NCI-H460 (cell line): ENCODE data around the gene COQ10B. TPM values are rescaled to one million over a fixed set of nuclear protein-coding genes. Genes with fewer than 3 reads are reported as not detected.
"Not testable (repeated sequence)": the region's sequence is repeated elsewhere in the genome, so short reads cannot be mapped to it uniquely, and the experiment has no call there.

Experiments used
- DNase-seq: peaks from one replicate; pipeline ENCODE4 v3.0.0-alpha.2; 2016; ENCODE audit warnings: low read depth; ENCODE audit errors: extremely low read depth
- total RNA-seq: library from RNA; depleted of rRNA; stranded (reverse); fragments of >200 nt; shearing (Covaris generic); gene quantifications from 2 replicates; pipeline ENCODE4 v1.2.3, GENCODE V29; 2014

Gene COQ10B
- total RNA-seq, 1 experiment from 2014 or later: 44.0 TPM

DNA sequence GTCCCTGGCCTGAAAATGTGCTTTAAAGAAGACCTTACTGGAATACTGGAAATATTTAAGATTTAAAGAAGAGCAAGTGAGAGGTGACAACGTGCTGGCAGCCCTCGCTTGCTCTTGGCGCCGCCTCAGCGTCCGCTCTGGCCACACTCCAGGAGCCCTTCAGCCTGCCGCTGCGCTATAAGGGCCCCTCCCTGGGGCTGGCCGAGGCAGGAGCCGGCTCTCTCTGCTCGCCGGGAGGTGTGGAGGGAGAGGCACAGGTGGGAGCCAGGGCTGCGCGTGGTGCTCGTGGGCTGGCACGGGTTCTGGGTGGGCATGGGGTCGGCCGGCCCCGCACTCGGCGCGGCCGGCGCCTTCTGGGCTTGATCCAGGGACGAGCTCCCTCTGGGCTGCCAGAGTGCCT lies 2.9 kb upstream of the COQ10B start:
- no peak for DNase-seq

DNA sequence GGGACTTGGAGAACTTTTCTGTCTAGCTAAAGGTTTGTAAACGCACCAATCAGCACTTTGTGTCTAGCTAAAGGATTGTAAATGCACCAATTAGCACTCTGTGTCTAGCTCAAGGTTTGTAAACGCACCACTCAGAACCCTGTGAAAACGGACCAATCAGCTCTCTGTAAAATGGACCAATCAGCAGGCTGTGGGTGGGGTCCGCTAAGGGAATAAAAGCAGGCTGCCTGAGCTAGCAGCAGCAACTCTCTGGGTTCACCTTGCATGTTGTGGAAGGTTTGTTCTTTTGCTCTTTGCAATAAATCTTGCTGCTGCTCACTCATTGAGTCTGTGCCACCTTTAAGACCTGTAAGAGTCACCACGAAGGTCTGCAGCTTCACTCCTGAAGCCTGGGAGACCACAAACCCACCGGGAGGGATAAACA lies 2.4 kb upstream of the COQ10B start:
- DNase-seq: not testable (repeated sequence)

DNA sequence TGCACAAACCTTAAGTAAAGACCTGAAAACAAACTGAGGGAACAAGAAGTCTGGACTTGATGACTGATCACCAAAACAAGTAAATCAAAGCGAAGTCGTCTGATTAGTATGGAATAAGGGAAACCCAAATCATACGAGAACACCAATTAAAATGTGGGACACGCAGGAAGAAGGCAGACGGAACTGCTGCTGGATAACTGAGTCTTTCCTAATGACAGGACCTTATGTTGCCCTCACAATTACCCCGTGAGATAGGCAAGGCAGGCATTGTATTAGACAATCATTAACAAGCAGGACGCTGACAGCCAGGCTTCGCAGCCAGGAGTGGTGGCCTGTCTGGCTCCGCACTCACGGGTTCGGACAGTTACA lies 614 bp upstream of the COQ10B start:
- no peak for DNase-seq

- DNase-seq: peak; percentile 87
These were observed 604 bp downstream of the COQ10B start for GRCh38 chr2:197453914-197454398.

DNA sequence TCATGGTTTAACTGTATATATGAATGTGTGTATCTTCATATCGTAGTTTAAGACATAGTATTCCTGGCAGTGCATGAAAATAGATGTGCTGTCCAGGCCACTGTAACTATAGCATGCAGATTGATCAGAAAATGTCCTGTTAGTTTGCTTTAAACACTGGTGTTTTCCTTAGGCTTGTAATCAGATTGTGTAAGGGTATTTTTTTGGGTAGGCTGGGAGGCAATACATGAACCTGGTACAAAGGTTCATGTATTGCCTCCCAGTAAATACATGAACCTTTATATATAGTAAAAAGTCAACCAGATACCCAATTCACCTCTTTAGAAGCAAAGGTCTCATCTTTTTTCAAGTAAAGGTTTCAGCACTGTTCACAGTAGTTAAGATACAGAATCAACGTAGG lies 1.6 kb downstream of the COQ10B start:
- no peak for DNase-seq

DNA sequence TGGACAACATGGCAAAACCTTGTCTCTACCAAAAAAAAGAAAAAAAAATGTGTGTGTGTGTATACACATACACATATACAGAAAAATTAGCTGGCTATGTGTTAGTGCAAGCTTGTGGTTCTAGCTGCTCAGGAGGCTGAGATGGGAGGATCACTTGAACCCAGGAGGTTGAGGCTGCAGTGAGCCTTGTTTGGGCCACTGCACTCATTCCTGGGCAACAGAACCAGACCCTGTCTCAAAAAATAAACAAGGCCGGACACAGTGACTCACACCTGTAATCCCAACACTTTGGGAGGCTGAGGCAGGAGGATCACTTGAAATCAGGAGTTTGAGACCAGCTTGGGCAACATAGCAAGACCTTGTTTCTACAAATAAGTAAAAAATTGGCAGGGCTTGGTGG lies 2.1 kb downstream of the COQ10B start:
- DNase-seq: no peak

GRCh38 chr2:197460649-197461048 lies 7.3 kb downstream of the COQ10B start:
- DNase-seq: no peak

GRCh38 chr2:197461057-197461456 lies 7.7 kb downstream of the COQ10B start:
- DNase-seq: no peak

DNA sequence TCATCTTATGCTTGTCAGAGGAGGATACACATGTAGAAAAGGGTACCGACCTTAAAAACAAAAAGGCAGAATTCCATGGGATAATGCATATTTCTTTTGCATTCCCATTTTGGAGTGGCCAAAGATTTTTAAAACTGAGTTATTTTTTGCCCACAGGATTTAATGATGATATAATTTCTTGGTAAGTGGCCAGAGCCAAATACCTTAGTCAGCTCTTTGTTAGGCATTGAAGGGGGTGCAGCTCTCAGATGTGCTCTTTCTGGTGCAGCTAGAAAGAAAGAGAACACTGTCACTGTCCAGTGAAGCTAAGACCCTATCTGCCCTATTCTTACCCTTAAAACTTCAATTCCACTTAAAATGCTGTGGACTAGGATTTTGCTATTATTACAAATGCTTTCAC lies 10.8 kb downstream of the COQ10B start:
- no peak for DNase-seq

GRCh38 chr2:197472166-197472565 lies 18.8 kb downstream of the COQ10B start:
- DNase-seq: no peak

GRCh38 chr2:197477797-197478196 lies 24.4 kb downstream of the COQ10B start:
- no peak for DNase-seq

- no peak for DNase-seq
These were observed 27.0 kb downstream of the COQ10B start for GRCh38 chr2:197480165-197481036.

- DNase-seq: not testable (repeated sequence)
These were observed 30.9 kb downstream of the COQ10B start for GRCh38 chr2:197484248-197484647.

DNA sequence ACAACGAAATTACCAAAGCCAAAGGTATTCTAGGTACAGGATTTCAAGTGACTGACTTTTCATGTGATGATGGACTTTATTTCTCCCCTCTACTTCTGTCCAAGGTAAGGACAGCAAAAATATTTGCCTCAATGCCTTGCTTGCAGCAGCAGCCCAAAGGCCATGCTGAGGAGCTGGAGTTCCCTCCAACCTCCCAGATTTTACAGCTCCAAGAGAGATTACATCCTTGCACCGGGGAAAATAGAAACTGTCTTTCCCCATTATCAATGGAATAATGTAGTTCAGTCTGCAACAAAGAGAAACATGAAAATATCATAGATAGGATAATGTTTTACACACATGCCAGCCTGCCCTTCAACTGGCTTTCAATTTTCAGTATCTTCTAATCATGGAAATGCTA lies 32.8 kb downstream of the COQ10B start:
- no peak for DNase-seq

DNA sequence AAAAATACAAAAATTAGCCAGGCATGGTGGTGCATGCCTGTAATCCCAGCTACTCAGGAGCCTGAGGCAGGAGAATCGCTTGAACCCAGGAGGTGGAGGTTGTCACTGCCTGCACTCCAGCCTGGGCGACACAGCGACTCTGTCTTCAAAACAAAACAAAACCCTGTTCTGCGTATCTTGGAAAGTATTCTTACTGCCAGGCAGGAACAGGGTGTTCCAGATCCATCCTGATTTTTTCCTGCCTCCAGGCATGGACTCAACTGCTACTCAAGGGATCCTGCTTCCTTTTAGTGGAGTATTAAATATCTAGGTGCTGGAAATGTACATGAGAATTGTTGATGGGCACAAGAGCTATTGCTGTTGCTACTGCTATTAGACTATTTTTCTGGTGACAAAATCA lies 34.0 kb downstream of the COQ10B start:
- DNase-seq: no peak

- DNase-seq: no peak
These were observed 42.2 kb downstream of the COQ10B start for GRCh38 chr2:197495433-197496134.

DNA sequence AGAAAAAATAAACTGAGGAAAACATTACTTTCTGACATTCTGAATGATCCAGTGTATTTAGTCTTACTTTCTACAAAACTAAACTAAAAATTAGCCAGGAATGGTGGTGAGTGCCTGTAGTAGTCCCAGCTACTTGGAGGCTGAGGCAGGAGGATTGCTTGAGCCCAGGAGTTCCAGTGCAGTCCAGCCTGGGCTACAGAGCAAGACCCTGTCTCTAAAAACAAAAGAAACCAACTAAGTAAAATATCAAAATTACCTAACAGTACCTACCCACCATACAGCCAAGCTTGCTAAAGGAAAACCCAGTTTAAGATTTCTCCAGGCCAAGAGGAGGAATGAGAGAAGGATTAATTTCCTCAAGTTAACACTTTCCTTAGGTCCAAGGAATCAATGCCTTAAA lies 43.3 kb downstream of the COQ10B start:
- no peak for DNase-seq

DNA sequence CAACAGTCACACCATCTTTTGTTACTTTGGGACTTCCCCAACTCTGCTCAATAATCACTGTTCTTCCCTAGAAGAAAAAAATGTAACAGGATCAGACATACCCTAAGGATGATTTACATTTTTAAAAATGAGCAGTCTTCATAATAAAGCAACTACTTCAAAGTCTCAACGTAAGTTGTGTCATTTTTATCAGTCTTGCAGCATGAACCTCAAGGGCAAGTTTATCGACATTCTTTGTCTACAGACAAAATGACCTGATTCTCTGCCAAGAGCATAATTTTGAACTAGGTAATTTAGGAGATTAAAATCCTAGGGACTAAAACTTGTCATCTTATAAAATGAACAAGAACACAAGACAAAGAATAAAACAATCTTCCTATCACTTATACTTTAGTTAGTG lies 44.0 kb downstream of the COQ10B start:
- no peak for DNase-seq

GRCh38 chr2:197498235-197498936 lies 45.0 kb downstream of the COQ10B start:
- DNase-seq: no peak

- DNase-seq: no peak
These were observed 45.7 kb downstream of the COQ10B start for GRCh38 chr2:197498937-197499593.
